Neural cell (in vitro differentiated cells): ENCODE measurements around the gene GNAT3.

ENCODE experiments used
- EP300 ChIP-seq: fragments of 450-650 bp; conservative IDR thresholded peaks from 2 replicates; pipeline ENCODE4 v1.6.1; 2014; ENCODE audit warnings: antibody characterized with exemption, mild to moderate bottlenecking, moderate library complexity; ENCODE audit not compliant: poor library complexity, severe bottlenecking
- EZH2 ChIP-seq: fragments of 200-600, 300-800 bp; shearing (Covaris generic), sonication (generic); IDR thresholded peaks from 2 replicates; pipeline ENCODE4 v1.6.1; 2014; ENCODE audit warnings: antibody characterized with exemption, low read length, borderline replicate concordance, mild to moderate bottlenecking; ENCODE audit not compliant: insufficient read depth, poor library complexity, severe bottlenecking
- RAD21 ChIP-seq: fragments of 450-650 bp; conservative IDR thresholded peaks from 2 replicates; pipeline ENCODE4 v1.6.1; 2014; ENCODE audit warnings: antibody characterized with exemption, mild to moderate bottlenecking, moderate library complexity
- TAF1 ChIP-seq: IDR thresholded peaks from 2 replicates; pipeline ENCODE4 v1.6.1; 2012; ENCODE audit warnings: low read depth
- TF ChIP-seq, protein P1 (sequence below): fragments of 450-650 bp; IDR thresholded peaks from 2 replicates; pipeline ENCODE4 v1.5.1; 2014; ENCODE audit warnings: antibody characterized with exemption, mild to moderate bottlenecking, moderate library complexity; ENCODE audit not compliant: poor library complexity, severe bottlenecking

DNA sequence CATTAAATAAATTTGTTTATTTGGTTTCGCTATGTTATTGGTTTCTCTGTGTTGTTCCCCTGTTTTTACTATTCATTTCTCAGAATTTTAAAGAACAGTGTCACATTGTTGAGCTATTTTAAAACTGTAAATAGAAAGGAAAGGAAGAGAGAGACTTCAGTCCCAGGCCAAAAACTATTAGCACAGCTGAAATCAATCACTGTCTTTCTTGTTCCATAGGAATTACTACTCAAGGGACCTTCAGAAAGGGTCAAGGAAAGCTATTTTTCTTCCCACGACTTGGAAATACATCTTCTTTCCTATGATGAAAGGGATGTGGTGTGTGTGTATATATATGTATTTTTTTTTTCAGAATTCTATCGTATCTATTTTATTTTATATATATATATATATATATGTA is 29.0 kb upstream of the GNAT3 start:
- TF ChIP-seq, protein P1, sequence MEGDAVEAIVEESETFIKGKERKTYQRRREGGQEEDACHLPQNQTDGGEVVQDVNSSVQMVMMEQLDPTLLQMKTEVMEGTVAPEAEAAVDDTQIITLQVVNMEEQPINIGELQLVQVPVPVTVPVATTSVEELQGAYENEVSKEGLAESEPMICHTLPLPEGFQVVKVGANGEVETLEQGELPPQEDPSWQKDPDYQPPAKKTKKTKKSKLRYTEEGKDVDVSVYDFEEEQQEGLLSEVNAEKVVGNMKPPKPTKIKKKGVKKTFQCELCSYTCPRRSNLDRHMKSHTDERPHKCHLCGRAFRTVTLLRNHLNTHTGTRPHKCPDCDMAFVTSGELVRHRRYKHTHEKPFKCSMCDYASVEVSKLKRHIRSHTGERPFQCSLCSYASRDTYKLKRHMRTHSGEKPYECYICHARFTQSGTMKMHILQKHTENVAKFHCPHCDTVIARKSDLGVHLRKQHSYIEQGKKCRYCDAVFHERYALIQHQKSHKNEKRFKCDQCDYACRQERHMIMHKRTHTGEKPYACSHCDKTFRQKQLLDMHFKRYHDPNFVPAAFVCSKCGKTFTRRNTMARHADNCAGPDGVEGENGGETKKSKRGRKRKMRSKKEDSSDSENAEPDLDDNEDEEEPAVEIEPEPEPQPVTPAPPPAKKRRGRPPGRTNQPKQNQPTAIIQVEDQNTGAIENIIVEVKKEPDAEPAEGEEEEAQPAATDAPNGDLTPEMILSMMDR, result no peak
- TF ChIP-seq EP300, result no peak
- no peak for TF ChIP-seq EZH2
- TF ChIP-seq RAD21, result no peak
- TF ChIP-seq TAF1, result no peak
